ENCODE data around the gene PLEKHO1.

Gene PLEKHO1

DNA sequence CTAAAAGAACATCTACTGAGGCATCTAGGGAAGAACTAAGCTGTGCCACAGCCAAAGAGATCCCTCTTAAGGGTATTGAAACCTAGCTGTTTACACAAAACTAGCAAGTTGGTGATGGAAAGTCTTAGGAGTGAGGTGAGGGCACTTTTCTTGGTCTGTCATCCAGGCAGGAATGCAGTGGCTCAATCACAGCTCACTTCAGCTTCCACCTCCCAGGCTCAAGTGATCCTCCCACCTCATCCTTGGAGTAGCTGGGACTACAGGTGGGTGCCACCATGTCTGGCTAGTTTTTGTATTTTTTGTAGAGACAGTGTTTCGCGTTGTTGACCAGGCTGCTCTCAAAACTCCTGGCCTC is 2.4 kb downstream of the PLEKHO1 start:
- peaks cover 12% of the 10 kb centered on the region for H3K4me1 ChIP-seq
- H3K4me3 ChIP-seq (ENCODE audit: low read depth, low read length) = no peak overlapping the region; the same call in 1 of the 2 replicates
- H3K9me3 ChIP-seq = no peaks in the 10 kb centered on the region
- TF ChIP-seq, protein P1, sequence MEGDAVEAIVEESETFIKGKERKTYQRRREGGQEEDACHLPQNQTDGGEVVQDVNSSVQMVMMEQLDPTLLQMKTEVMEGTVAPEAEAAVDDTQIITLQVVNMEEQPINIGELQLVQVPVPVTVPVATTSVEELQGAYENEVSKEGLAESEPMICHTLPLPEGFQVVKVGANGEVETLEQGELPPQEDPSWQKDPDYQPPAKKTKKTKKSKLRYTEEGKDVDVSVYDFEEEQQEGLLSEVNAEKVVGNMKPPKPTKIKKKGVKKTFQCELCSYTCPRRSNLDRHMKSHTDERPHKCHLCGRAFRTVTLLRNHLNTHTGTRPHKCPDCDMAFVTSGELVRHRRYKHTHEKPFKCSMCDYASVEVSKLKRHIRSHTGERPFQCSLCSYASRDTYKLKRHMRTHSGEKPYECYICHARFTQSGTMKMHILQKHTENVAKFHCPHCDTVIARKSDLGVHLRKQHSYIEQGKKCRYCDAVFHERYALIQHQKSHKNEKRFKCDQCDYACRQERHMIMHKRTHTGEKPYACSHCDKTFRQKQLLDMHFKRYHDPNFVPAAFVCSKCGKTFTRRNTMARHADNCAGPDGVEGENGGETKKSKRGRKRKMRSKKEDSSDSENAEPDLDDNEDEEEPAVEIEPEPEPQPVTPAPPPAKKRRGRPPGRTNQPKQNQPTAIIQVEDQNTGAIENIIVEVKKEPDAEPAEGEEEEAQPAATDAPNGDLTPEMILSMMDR (IDR thresholded peaks at IDR 0.05; ENCODE audit: low read depth, low read length) = no peak
- H3K27me3 ChIP-seq = no peaks in the 10 kb centered on the region
- peaks cover 58% of the 10 kb centered on the region for H3K36me3 ChIP-seq
- no peak for DNase-seq

DNA sequence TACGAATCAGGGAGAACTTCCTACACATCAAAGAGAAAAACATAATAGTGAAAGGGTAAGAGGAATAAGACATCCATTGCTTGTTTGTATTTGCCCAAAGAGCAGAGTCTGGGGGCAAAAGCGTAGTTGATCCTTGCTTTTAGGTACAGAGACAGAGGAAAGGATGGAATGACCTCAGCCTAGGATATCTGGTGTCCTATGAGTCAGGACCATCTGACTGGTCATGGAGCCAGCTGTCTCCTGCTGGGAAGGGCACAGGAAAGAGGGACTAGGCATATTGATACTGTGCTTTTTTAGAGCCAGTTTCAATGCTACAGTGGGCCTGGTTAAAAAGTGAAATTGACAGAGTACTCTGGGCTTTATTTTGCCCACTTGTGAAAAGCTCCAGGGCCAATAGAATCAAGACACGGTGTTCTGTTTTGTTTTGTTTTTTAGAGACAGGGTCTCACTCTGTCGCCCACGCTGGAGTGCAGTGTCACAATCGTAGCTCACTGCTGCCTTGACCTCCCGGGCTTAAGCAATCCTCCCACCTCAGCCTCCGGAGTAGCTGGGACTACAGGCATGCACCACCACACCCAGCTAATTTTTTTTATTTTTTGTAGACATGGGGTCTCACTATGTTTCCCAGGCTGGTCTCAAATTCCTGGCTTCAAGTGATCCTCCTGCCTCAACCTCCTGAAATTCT is 3.2 kb downstream of the PLEKHO1 start:
- H3K4me3 ChIP-seq (ENCODE audit: low read depth, low read length) = no peak overlapping the region
- DNase-seq = no peak
- H3K4me1 ChIP-seq = peaks cover 12% of the 10 kb centered on the region
- TF ChIP-seq, protein P1 (IDR thresholded peaks at IDR 0.05; ENCODE audit: low read depth, low read length) = no peak
- H3K9me3 ChIP-seq = no peaks in the 10 kb centered on the region
- peaks cover 66% of the 10 kb centered on the region for H3K36me3 ChIP-seq
- no peaks in the 10 kb centered on the region for H3K27me3 ChIP-seq

DNA sequence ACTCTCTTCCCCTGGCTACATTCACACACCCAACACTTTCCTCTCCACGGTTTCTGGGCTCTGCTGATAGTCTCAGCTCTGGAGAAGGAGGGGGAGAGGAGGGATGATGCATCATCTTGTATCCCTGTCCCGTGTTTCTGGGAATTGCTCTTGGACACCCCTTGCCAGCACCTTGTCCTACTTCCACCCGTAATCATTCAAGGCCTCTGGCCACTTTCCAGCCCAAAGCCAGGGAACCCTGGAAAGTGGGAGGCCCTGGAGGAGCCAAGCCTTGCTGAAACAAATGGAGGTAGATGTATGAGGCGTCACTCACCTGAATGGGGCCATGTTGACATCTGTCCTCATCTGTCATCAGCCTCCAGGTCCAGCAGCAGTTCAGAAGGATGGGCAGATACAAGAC is 4.4 kb downstream of the PLEKHO1 start:
- H3K4me3 ChIP-seq (ENCODE audit: low read depth, low read length) = no peak overlapping the region
- no peaks in the 10 kb centered on the region for H3K9me3 ChIP-seq
- H3K4me1 ChIP-seq = peaks cover 12% of the 10 kb centered on the region
- DNase-seq = no peak
- TF ChIP-seq, protein P1 (IDR thresholded peaks at IDR 0.05; ENCODE audit: low read depth, low read length) = no peak
- H3K27me3 ChIP-seq = no peaks in the 10 kb centered on the region
- H3K36me3 ChIP-seq = peaks cover 73% of the 10 kb centered on the region

DNA sequence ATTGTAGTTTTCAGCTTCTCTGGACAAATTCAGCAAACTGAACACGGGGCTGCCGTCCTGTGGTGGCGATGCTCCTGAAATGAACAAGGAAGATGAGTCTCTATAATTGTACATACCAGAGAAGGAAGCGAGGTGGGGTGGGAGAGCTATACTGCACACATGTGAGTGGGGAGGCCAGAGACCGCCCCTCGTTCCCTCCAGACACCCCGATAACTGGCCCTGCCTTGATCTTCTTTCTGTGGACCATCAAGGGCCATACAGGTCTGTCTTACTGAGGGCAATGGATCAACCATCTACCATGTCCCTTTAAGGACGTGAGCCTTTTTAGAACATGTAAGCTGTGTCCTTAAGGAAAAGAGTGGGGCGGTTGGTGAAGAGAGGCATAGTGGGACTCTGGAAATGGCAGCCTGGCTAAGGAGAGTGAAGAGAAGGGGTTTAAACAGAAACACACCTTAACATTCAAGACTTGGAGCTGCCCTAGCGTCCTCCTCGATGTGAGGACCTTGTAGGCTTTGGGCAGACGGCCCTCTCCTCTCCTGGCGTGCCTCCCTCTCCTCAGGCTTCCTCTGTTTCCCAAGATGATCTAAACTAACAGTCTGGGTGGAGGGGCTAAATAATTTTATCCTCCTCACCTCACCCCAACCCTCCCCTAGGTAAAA is 5.8 kb downstream of the PLEKHO1 start:
- Histone ChIP-seq H3K36me3 (peaks cover 82% of the 10 kb centered on the region), H3K4me3 (ENCODE audit: low read depth, low read length) (no peak overlapping the region), H3K27me3 (no peaks in the 10 kb centered on the region), H3K9me3 (no peaks in the 10 kb centered on the region), H3K4me1 (peaks cover 12% of the 10 kb centered on the region)
- no peak for DNase-seq
- TF ChIP-seq, protein P1 (IDR thresholded peaks at IDR 0.05; ENCODE audit: low read depth, low read length) = no peak

DNA sequence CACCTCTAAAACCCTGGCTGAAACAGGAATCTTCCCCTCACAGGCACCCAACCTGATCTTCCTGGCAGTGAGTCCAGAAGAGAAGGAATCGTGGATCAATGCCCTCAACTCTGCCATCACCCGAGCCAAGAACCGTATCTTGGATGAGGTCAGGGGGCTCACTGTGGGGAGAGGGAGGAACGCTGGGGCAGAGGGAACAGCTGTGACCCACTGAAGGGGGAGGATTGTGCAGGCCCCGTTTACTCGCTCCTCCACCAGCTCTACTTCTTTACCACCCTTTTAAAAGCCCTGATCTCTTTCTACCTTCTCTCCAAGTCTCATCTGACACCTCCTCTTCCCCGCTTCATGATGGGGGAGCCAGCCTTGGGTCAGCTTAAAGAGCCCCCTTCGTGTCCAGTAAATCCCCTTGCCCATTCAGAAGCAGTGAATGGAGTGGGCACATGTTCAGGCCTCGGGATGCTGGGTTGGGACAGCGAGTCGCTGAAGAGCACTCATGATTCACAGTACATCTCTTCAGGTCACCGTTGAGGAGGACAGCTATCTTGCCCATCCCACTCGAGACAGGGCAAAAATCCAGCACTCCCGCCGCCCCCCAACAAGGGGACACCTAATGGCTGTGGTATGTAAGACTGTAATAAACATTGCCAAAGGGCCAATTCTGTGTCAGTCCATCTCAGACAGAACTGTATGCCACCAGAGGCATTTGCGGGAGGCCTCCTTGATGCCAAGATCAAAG is 7.3 kb downstream of the PLEKHO1 start:
- H3K4me3 ChIP-seq (ENCODE audit: low read depth, low read length) = no peak overlapping the region
- TF ChIP-seq, protein P1 (IDR thresholded peaks at IDR 0.05; ENCODE audit: low read depth, low read length) = no peak
- no peak for DNase-seq
- peaks cover 7% of the 10 kb centered on the region for H3K4me1 ChIP-seq
- H3K36me3 ChIP-seq = peaks cover 70% of the 10 kb centered on the region
- H3K9me3 ChIP-seq = no peaks in the 10 kb centered on the region
- H3K27me3 ChIP-seq = no peaks in the 10 kb centered on the region

DNA sequence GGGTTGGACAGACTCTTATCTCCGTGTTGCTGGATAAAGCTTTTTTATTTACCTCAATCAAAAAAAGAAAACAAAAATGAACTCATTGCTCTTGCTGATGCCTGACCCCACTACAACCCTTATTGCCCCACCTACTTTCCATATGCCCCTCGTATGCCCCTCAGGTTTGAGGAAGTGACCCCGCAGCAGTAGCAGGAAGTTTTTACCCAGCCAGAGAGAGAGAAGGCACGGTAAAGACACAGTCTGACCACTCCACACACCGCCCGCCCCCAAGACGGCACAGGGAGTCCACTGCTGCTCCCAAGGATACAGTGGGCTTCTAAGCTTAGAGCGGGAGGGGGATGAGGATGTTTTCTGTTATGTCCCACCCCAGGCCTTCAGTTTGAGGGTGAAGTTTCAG is 9.8 kb downstream of the PLEKHO1 start:
- DNase-seq = no peak
- Histone ChIP-seq H3K9me3 (no peaks in the 10 kb centered on the region), H3K4me1 (peaks cover 20% of the 10 kb centered on the region), H3K27me3 (no peaks in the 10 kb centered on the region), H3K4me3 (ENCODE audit: low read depth, low read length) (no peak overlapping the region), H3K36me3 (peaks cover 49% of the 10 kb centered on the region)
- TF ChIP-seq, protein P1 (IDR thresholded peaks at IDR 0.05; ENCODE audit: low read depth, low read length) = no peak
